IMR-90 (cell line): Measurements from ENCODE around the gene KIF9. TPM values are rescaled to one million over a fixed set of nuclear protein-coding genes. Genes with fewer than 3 reads are reported as not detected.

Experiments used
- ATAC-seq: fragments of 200-7000 bp; cut with Tn5 transposase; 2 replicates; pipeline ENCODE4 v1.9.1; 2020; ENCODE audit warnings: low read depth, mild to moderate bottlenecking, moderate library complexity
- BruUV-seq: library from RNA; stranded (reverse); fragments of 400-500 nt; replicated peaks from 2 replicates; lab custom pipeline; 2021; lab: Mats Ljungman, UMichigan
- CTCF ChIA-PET: fragments of 300-600 bp; formaldehyde crosslinking; extraction: SDS; loops from one replicate; lab custom pipeline; 2021; ENCODE audit warnings: antibody characterized with exemption; lab: Yijun Ruan, JAX
- POLR2A ChIA-PET: fragments of 300-600 bp; sonication (Branson Sonifier 250); formaldehyde crosslinking; loops from one replicate; lab custom pipeline; 2022; ENCODE audit warnings: antibody characterized with exemption; ENCODE audit not compliant: unreplicated experiment; lab: Charles Lee
- DNase-seq: peaks from one replicate; pipeline ENCODE4 v3.0.0; 2013
- H2AFZ ChIP-seq: replicated peaks from 2 replicates; pipeline ENCODE3; 2013; ENCODE audit warnings: low read length, mild to moderate bottlenecking; ENCODE audit not compliant: poor library complexity
- H2AK5ac ChIP-seq: 2 replicates; pipeline ENCODE4 v1.6.1; 2013; ENCODE audit warnings: low read depth, low read length, inconsistent platforms
- H2AK9ac ChIP-seq: replicated peaks from 2 replicates; pipeline ENCODE3; 2013; ENCODE audit warnings: mild to moderate bottlenecking, low read depth, low read length, moderate library complexity; ENCODE audit not compliant: poor library complexity
- H2BK120ac ChIP-seq: 2 replicates; pipeline ENCODE4 v1.6.1; 2013; ENCODE audit warnings: low read depth, low read length, inconsistent platforms
- H2BK15ac ChIP-seq: 3 replicates; pipeline ENCODE4 v1.6.1; 2013; ENCODE audit warnings: low read depth, low read length, inconsistent platforms
- H2BK20ac ChIP-seq: 2 replicates; pipeline ENCODE4 v1.6.1; 2013; ENCODE audit warnings: low read depth, mild to moderate bottlenecking, inconsistent platforms, low read length, moderate library complexity
- H2BK5ac ChIP-seq: 2 replicates; pipeline ENCODE4 v1.6.1; 2013; ENCODE audit warnings: mild to moderate bottlenecking, low read depth, low read length, inconsistent platforms; ENCODE audit not compliant: poor library complexity, severe bottlenecking
- H3K14ac ChIP-seq: replicated peaks from 2 replicates; pipeline ENCODE4 v1.6.1; 2013; ENCODE audit warnings: low read depth, low read length, inconsistent platforms
- H3K18ac ChIP-seq: 2 replicates; pipeline ENCODE4 v1.6.1; 2013; ENCODE audit warnings: low read depth, low read length, control low read depth
- H3K23ac ChIP-seq: 2 replicates; pipeline ENCODE4 v1.6.1; 2013; ENCODE audit warnings: low read depth, low read length, inconsistent platforms
- H3K27ac ChIP-seq: 2 replicates; pipeline ENCODE4 v1.5.1; 2013; ENCODE audit warnings: mild to moderate bottlenecking, control low read depth, low read length; ENCODE audit not compliant: insufficient read depth
- H3K27me3 ChIP-seq: 2 replicates; pipeline ENCODE4 v1.6.1; 2013; ENCODE audit warnings: low read length; ENCODE audit not compliant: control insufficient read depth, insufficient read depth
- H3K36me3 ChIP-seq: 2 replicates; pipeline ENCODE4 v1.6.1; 2013; ENCODE audit warnings: low read length, mixed read lengths; ENCODE audit not compliant: control insufficient read depth, insufficient read depth
- H3K4ac ChIP-seq: 2 replicates; pipeline ENCODE4 v1.6.1; 2013; ENCODE audit warnings: low read depth, low read length, inconsistent platforms
- H3K4me1 ChIP-seq: 2 replicates; pipeline ENCODE4 v1.6.1; 2013; ENCODE audit warnings: low read length, mixed read lengths; ENCODE audit not compliant: control insufficient read depth, insufficient read depth
- H3K4me2 ChIP-seq: 2 replicates; pipeline ENCODE4 v1.6.1; 2013; ENCODE audit warnings: low read depth, mild to moderate bottlenecking, control low read depth, low read length, moderate library complexity
- H3K4me3 ChIP-seq: 2 replicates; pipeline ENCODE4 v1.5.1; 2013; ENCODE audit warnings: low read depth, mild to moderate bottlenecking, control low read depth, low read length, moderate library complexity; ENCODE audit not compliant: insufficient read depth
- H3K56ac ChIP-seq: 2 replicates; pipeline ENCODE4 v1.6.1; 2013; ENCODE audit warnings: low read length, inconsistent platforms; ENCODE audit not compliant: insufficient read depth; ENCODE audit errors: extremely low read depth
- H3K79me1 ChIP-seq, 2 experiments: 2 replicates each; pipeline ENCODE4 v1.6.1; 2013; ENCODE audit warnings: low read length in 2 of 2, inconsistent platforms in 1 of 2, low read depth in 1 of 2
- H3K9ac ChIP-seq: 2 replicates; pipeline ENCODE4 v1.6.1; 2013; ENCODE audit warnings: low read depth, low read length, control low read depth
- H3K9me1 ChIP-seq: 2 replicates; pipeline ENCODE4 v1.6.1; 2013; ENCODE audit warnings: low read length, inconsistent platforms; ENCODE audit not compliant: insufficient read depth
- H3K9me3 ChIP-seq: 2 replicates; pipeline ENCODE4 v1.6.1; 2013; ENCODE audit warnings: low read length; ENCODE audit not compliant: control insufficient read depth, insufficient read depth
- H4K20me1 ChIP-seq: 2 replicates; pipeline ENCODE4 v1.6.1; 2013; ENCODE audit warnings: low read length, inconsistent platforms; ENCODE audit not compliant: insufficient read depth
- H4K5ac ChIP-seq: 2 replicates; pipeline ENCODE4 v1.6.1; 2013; ENCODE audit warnings: mild to moderate bottlenecking, low read depth, low read length, control low read depth
- H4K8ac ChIP-seq, 2 experiments: 2 replicates each; pipeline ENCODE4 v1.6.1; 2013; ENCODE audit warnings: low read depth in 2 of 2, low read length in 2 of 2, control low read depth in 1 of 2, inconsistent platforms in 1 of 2
- H4K91ac ChIP-seq: 2 replicates; pipeline ENCODE4 v1.6.1; 2013; ENCODE audit warnings: low read depth, low read length, inconsistent platforms; ENCODE audit not compliant: insufficient read depth
- BHLHE40 ChIP-seq: fragments of 150-350 bp; IDR thresholded peaks from 2 replicates; pipeline ENCODE4 v1.6.1; 2016; ENCODE audit warnings: mild to moderate bottlenecking, low read depth, low read length
- CEBPB ChIP-seq: IDR thresholded peaks from 2 replicates; pipeline ENCODE4 v1.6.1; 2012; ENCODE audit warnings: low read depth, low read length, improper control_type of control experiment
- CHD1 ChIP-seq: IDR thresholded peaks from 2 replicates; pipeline ENCODE4 v1.6.1; 2012; ENCODE audit warnings: low read depth, low read length, improper control_type of control experiment
- FOS ChIP-seq: fragments of 150-350 bp; IDR thresholded peaks from 2 replicates; pipeline ENCODE4 v1.6.1; 2016; ENCODE audit warnings: low read depth, low read length
- MAFK ChIP-seq: IDR thresholded peaks from 2 replicates; pipeline ENCODE4 v1.6.1; 2012; ENCODE audit warnings: low read depth, low read length, improper control_type of control experiment
- MAZ ChIP-seq: IDR thresholded peaks from 2 replicates; pipeline ENCODE4 v1.6.1; 2012; ENCODE audit warnings: low read depth, mild to moderate bottlenecking, low read length, improper control_type of control experiment, moderate library complexity, borderline replicate concordance
- MXI1 ChIP-seq: IDR thresholded peaks from 2 replicates; pipeline ENCODE4 v1.6.1; 2012; ENCODE audit warnings: low read depth, mild to moderate bottlenecking, low read length, moderate library complexity, borderline replicate concordance
- NFE2L2 ChIP-seq: fragments of 150-350 bp; IDR thresholded peaks from 2 replicates; pipeline ENCODE4 v1.6.1; 2016; ENCODE audit warnings: low read depth, mild to moderate bottlenecking, low read length
- POLR2A ChIP-seq: IDR thresholded peaks from 2 replicates; pipeline ENCODE4 v1.6.1; 2012; ENCODE audit warnings: mild to moderate bottlenecking, low read depth, low read length
- RAD21 ChIP-seq: IDR thresholded peaks from 2 replicates; pipeline ENCODE4 v1.6.1; 2012; ENCODE audit warnings: low read length, improper control_type of control experiment
- RCOR1 ChIP-seq: IDR thresholded peaks from 2 replicates; pipeline ENCODE4 v1.6.1; 2012; ENCODE audit warnings: mild to moderate bottlenecking, low read length, improper control_type of control experiment; ENCODE audit not compliant: insufficient replicate concordance
- RFX5 ChIP-seq: IDR thresholded peaks from 2 replicates; pipeline ENCODE4 v1.8.0; 2012; ENCODE audit warnings: low read depth, mild to moderate bottlenecking, low read length, moderate library complexity
- SMC3 ChIP-seq: fragments of 150-350 bp; IDR thresholded peaks from 2 replicates; pipeline ENCODE4 v1.6.1; 2016; ENCODE audit warnings: low read depth, mild to moderate bottlenecking, antibody characterized with exemption, low read length, moderate library complexity
- WGBS, 2 experiments: methylation state at CpG; one replicate each; pipeline versions ENCODE4 v1.1.5 to v1.1.7; 2013; ENCODE audit warnings: missing lambda C conversion rate in 2 of 2; ENCODE audit not compliant: insufficient read length in 1 of 2; ENCODE audit errors: extremely low coverage in 2 of 2; 5-methylcytosine and 5-hydroxymethylcytosine counted together
- dilution Hi-C: fragments of 300-500 bp; cut with HindIII; formaldehyde crosslinking; loops from one replicate; pipeline ENCODE4 v1.14.3; 2018; ENCODE audit warnings: low sequenced_read_pairs; ENCODE audit not compliant: unreplicated experiment
- in situ Hi-C: fragments of 300-500 bp; cut with MboI; formaldehyde crosslinking; loops from 3 replicates; pipeline ENCODE4 v1.14.3; 2019; ENCODE audit warnings: low sequenced_read_pairs, inconsistent platforms, mixed read lengths
- intact Hi-C: fragments of 100-400 bp; cut with micrococcal nuclease; formaldehyde crosslinking; loops from 2 replicates; pipeline ENCODE4 v1.10.0; 2022
- polyA plus RNA-seq, 3 experiments: library from polyadenylated mRNA; depleted of rRNA; stranded (reverse); fragments of >200 nt; gene quantifications; 2 replicates each; pipeline ENCODE4 v1.2.3, GENCODE V29; 2012; ENCODE audit warnings: low replicate concordance in 1 of 3
- total RNA-seq: library from RNA; depleted of rRNA; stranded (reverse); fragments of >200 nt; gene quantifications from 2 replicates; pipeline ENCODE4 v1.2.3, GENCODE V29; 2012
- TF ChIP-seq, protein P1 (sequence below): fragments of 150-350 bp; IDR thresholded peaks from 2 replicates; pipeline ENCODE4 v1.6.1; 2016; ENCODE audit warnings: low read depth, mild to moderate bottlenecking, low read length, moderate library complexity, borderline replicate concordance
- TF ChIP-seq, protein P2 (sequence below): conservative IDR thresholded peaks from 2 replicates; pipeline ENCODE4 v1.5.1; 2012; ENCODE audit warnings: mild to moderate bottlenecking, low read depth, low read length, improper control_type of control experiment
- TF ChIP-seq, protein P3 (sequence below): fragments of 150-350 bp; IDR thresholded peaks from 2 replicates; pipeline ENCODE4 v1.6.1; 2017; ENCODE audit warnings: mild to moderate bottlenecking, antibody characterized with exemption, low read length, low read depth

Gene KIF9
- total and polyA plus RNA-seq, 2 of the 4 experiments (the other 2 are of a cell fraction), result 1.8 to 5.0 TPM

DNA sequence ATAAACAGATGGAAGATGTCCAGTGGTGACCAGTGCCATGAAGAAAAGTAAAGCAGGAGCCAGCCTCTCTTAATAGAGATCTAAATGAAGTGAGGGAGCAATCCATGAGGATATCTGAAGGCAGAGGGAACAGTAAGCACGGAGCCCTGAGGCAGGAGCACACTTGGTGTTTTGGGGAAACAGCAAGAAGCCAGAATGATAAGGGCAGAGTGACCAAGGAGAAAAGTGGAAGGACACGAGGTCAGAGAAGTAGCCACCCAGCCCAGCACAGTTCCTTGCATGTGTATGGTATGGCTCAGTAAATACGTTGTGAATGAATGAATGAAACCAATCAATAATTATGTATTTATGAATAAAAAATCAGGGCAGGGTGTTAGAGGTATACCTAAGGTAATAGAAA, 11.8 kb upstream of the KIF9 start:
- ATAC-seq, result no peak
- no peak overlapping the region for H2AK9ac ChIP-seq
- H3K18ac ChIP-seq, result no peak overlapping the region
- no TSS peak for BruUV-seq
- no peak overlapping the region for H3K4ac ChIP-seq
- H4K8ac ChIP-seq, result no peak overlapping the region
- H2BK120ac ChIP-seq, result no peak overlapping the region
- H3K4me1 ChIP-seq, result peaks cover 3% of the 10 kb centered on the region; the same call in 1 of the 2 replicates
- H3K4me2 ChIP-seq, result no peak overlapping the region
- H3K14ac ChIP-seq, result no peak overlapping the region
- H4K5ac ChIP-seq, result no peak overlapping the region
- H3K56ac ChIP-seq, result no peak overlapping the region
- H3K27me3 ChIP-seq, result no peaks in the 10 kb centered on the region
- in situ Hi-C loops, result no loop called here
- no peak overlapping the region for H3K23ac ChIP-seq
- H3K36me3 ChIP-seq, result peaks cover 5% of the 10 kb centered on the region; the same call in 1 of the 2 replicates
- no peak for DNase-seq
- H2AFZ ChIP-seq, result no peak overlapping the region
- no peaks in the 10 kb centered on the region; the same call in 1 of the 2 replicates for H3K9me1 ChIP-seq
- no peak overlapping the region for H2BK15ac ChIP-seq
- ChIA-PET CTCF (no interaction called here), POLR2A (no interaction called here)
- dilution Hi-C loops, result no loop called here
- peaks cover 13% of the 10 kb centered on the region for H4K20me1 ChIP-seq
- H3K4me3 ChIP-seq, result no peak overlapping the region
- H3K9ac ChIP-seq, result no peak overlapping the region
- H2BK20ac ChIP-seq, result no peak overlapping the region
- TF ChIP-seq RCOR1 (no peak), MAFK (no peak), CEBPB (no peak), BHLHE40 (no peak), MXI1 (no peak), SMC3 (no peak), NFE2L2 (no peak), MAZ (no peak), POLR2A (no peak), RFX5 (no peak), FOS (no peak), CHD1 (no peak), RAD21 (no peak)
- TF ChIP-seq, protein P1, sequence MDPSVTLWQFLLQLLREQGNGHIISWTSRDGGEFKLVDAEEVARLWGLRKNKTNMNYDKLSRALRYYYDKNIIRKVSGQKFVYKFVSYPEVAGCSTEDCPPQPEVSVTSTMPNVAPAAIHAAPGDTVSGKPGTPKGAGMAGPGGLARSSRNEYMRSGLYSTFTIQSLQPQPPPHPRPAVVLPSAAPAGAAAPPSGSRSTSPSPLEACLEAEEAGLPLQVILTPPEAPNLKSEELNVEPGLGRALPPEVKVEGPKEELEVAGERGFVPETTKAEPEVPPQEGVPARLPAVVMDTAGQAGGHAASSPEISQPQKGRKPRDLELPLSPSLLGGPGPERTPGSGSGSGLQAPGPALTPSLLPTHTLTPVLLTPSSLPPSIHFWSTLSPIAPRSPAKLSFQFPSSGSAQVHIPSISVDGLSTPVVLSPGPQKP, result no peak
- TF ChIP-seq, protein P2, sequence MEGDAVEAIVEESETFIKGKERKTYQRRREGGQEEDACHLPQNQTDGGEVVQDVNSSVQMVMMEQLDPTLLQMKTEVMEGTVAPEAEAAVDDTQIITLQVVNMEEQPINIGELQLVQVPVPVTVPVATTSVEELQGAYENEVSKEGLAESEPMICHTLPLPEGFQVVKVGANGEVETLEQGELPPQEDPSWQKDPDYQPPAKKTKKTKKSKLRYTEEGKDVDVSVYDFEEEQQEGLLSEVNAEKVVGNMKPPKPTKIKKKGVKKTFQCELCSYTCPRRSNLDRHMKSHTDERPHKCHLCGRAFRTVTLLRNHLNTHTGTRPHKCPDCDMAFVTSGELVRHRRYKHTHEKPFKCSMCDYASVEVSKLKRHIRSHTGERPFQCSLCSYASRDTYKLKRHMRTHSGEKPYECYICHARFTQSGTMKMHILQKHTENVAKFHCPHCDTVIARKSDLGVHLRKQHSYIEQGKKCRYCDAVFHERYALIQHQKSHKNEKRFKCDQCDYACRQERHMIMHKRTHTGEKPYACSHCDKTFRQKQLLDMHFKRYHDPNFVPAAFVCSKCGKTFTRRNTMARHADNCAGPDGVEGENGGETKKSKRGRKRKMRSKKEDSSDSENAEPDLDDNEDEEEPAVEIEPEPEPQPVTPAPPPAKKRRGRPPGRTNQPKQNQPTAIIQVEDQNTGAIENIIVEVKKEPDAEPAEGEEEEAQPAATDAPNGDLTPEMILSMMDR, result no peak
- TF ChIP-seq, protein P3, sequence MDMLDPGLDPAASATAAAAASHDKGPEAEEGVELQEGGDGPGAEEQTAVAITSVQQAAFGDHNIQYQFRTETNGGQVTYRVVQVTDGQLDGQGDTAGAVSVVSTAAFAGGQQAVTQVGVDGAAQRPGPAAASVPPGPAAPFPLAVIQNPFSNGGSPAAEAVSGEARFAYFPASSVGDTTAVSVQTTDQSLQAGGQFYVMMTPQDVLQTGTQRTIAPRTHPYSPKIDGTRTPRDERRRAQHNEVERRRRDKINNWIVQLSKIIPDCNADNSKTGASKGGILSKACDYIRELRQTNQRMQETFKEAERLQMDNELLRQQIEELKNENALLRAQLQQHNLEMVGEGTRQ, result no peak
- H2AK5ac ChIP-seq, result no peak overlapping the region
- no peaks in the 10 kb centered on the region for H3K9me3 ChIP-seq
- H4K91ac ChIP-seq, result no peak overlapping the region
- WGBS, 2 experiments, result 38% methylated on average over 1 of the region's 3 CpGs; no CpG with 5 or more reads in 1 of the 2 experiments
- no peak overlapping the region for H2BK5ac ChIP-seq
- intact Hi-C loops, result no loop called here
- H3K79me1 ChIP-seq, result peaks cover 42 to 77% of the 10 kb centered on the region in 2 experiments
- no peak overlapping the region for H3K27ac ChIP-seq
